HL-60/S4 treated with phorbol 12-myristate 13-acetate at 8.2 ng/mL for 4 days and 3 days (cell line): Measurements from ENCODE around the gene KLHDC2.
"Not testable (repeated sequence)": the region's sequence is repeated elsewhere in the genome, so short reads cannot be mapped to it uniquely, and the experiment has no call there.

Source experiments
- in situ Hi-C: fragments of 300-500 bp; cut with MboI; formaldehyde crosslinking; loops from 2 replicates; pipeline ENCODE4 v1.15.0; 2022; ENCODE audit warnings: low sequenced_read_pairs

The KLHDC2 gene

GRCh38 chr14:49767571-49768300 is at the start of gene KLHDC2:
Gene KLHDC2 (plus strand): TSS chr14:49768153. CDS start chr14:49768469, 316 bp downstream.
- in situ Hi-C loops = no loop called here

GRCh38 chr14:49720744-49721143 is 47.2 kb upstream of the KLHDC2 start:
- in situ Hi-C loops = no loop called here

GRCh38 chr14:49721733-49722435 is 46.1 kb upstream of the KLHDC2 start:
- in situ Hi-C loops = not testable (repeated sequence)

GRCh38 chr14:49727171-49727570 is 40.8 kb upstream of the KLHDC2 start:
- in situ Hi-C loops = no loop called here

- in situ Hi-C loops = no loop called here
Observed at GRCh38 chr14:49732896-49733295, 35.1 kb upstream of the KLHDC2 start.

- in situ Hi-C loops = no loop called here
Observed at GRCh38 chr14:49733836-49734235, 34.1 kb upstream of the KLHDC2 start.

GRCh38 chr14:49735669-49736068 is 32.3 kb upstream of the KLHDC2 start:
- in situ Hi-C loops = not testable (repeated sequence)

GRCh38 chr14:49745191-49745590 is 22.8 kb upstream of the KLHDC2 start:
- in situ Hi-C loops = no loop called here

- in situ Hi-C loops = not testable (repeated sequence)
Observed at GRCh38 chr14:49746476-49746875, 21.5 kb upstream of the KLHDC2 start.

GRCh38 chr14:49754570-49755097 is 13.3 kb upstream of the KLHDC2 start:
- in situ Hi-C loops = no loop called here

- in situ Hi-C loops = no loop called here
Observed at GRCh38 chr14:49755378-49755777, 12.6 kb upstream of the KLHDC2 start.

- in situ Hi-C loops = no loop called here
Observed at GRCh38 chr14:49761839-49762551, 6.0 kb upstream of the KLHDC2 start.

- in situ Hi-C loops = no loop called here
Observed at GRCh38 chr14:49766839-49767238, 1.1 kb upstream of the KLHDC2 start.

- in situ Hi-C loops = no loop called here
Observed at GRCh38 chr14:49767270-49767570, 733 bp upstream of the KLHDC2 start.

GRCh38 chr14:49768301-49769121 is 558 bp downstream of the KLHDC2 start:
- in situ Hi-C loops = no loop called here

GRCh38 chr14:49769171-49769570 is 1.2 kb downstream of the KLHDC2 start:
- in situ Hi-C loops = no loop called here

GRCh38 chr14:49769581-49770211 is 1.7 kb downstream of the KLHDC2 start:
- in situ Hi-C loops = no loop called here

- in situ Hi-C loops = no loop called here
Observed at GRCh38 chr14:49770212-49770817, 2.4 kb downstream of the KLHDC2 start.

GRCh38 chr14:49771691-49772090 is 3.7 kb downstream of the KLHDC2 start:
- in situ Hi-C loops = not testable (repeated sequence)

GRCh38 chr14:49774106-49774505 is 6.2 kb downstream of the KLHDC2 start:
- in situ Hi-C loops = no loop called here
